ENCODE results near the gene NSUN4. TPM values are rescaled to one million over a fixed set of nuclear protein-coding genes. Genes with fewer than 3 reads are reported as not detected.

NSUN4 gene
- total RNA-seq, 1 donor from 2014 or later: 32.7 TPM

- Mint-ChIP-seq H3K36me3 (ENCODE audit: low read depth) (peaks cover 10% of the 10 kb centered on the region), H3K27ac (ENCODE audit: unreplicated experiment) (no peak overlapping the region), H3K4me1 (no peaks in the 10 kb centered on the region), H3K4me3 (no peak overlapping the region), H3K9me3 (no peaks in the 10 kb centered on the region), H3K27me3 (ENCODE audit: low read depth) (no peaks in the 10 kb centered on the region)
- DNase-seq (ENCODE audit: low read depth, low spot score): no peak
- no peak for TF ChIP-seq CTCF (conservative IDR thresholded peaks at IDR 0.05)
Measured at GRCh38 chr1:46369542-46370213, 29.1 kb downstream of the NSUN4 start.

GRCh38 chr1:46370214-46370633, 29.6 kb downstream of the NSUN4 start:
- Mint-ChIP-seq H3K4me1 (no peaks in the 10 kb centered on the region), H3K9me3 (no peaks in the 10 kb centered on the region), H3K4me3 (no peak overlapping the region), H3K27me3 (ENCODE audit: low read depth) (no peaks in the 10 kb centered on the region), H3K27ac (ENCODE audit: unreplicated experiment) (no peak overlapping the region), H3K36me3 (ENCODE audit: low read depth) (peaks cover 10% of the 10 kb centered on the region)
- DNase-seq (ENCODE audit: low read depth, low spot score): no peak
- no peak for TF ChIP-seq CTCF (conservative IDR thresholded peaks at IDR 0.05)

GRCh38 chr1:46372431-46372830, 31.8 kb downstream of the NSUN4 start:
- Mint-ChIP-seq H3K27me3 (ENCODE audit: low read depth) (no peaks in the 10 kb centered on the region), H3K4me3 (no peak overlapping the region), H3K36me3 (ENCODE audit: low read depth) (peaks cover 10% of the 10 kb centered on the region), H3K27ac (ENCODE audit: unreplicated experiment) (no peak overlapping the region), H3K4me1 (no peaks in the 10 kb centered on the region), H3K9me3 (no peaks in the 10 kb centered on the region)
- DNase-seq (ENCODE audit: low read depth, low spot score): no peak
- TF ChIP-seq CTCF (conservative IDR thresholded peaks at IDR 0.05): no peak

DNA sequence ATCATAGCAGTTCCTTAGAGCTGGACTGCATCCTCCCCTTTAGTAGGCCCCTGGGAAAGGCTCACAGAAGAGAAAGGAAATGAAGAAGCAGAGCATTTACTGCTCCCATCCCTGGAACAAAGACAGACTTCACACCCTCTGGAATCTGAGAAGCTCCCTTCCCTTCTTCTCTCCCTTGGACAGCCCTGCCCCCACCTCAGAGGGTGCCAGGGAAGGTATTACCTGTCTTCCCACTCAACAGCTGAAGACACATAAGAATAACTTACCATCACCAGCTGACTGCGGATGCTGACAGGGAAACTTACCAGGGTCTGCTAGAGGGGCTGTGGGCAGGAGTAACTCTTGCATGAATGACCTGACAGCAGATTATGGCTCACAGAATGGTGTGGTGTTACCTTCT, 39.4 kb downstream of the NSUN4 start:
- DNase-seq (ENCODE audit: low read depth, low spot score): no peak
- Mint-ChIP-seq H3K4me1 (no peaks in the 10 kb centered on the region), H3K27ac (ENCODE audit: unreplicated experiment) (no peak overlapping the region), H3K4me3 (no peak overlapping the region), H3K27me3 (ENCODE audit: low read depth) (no peaks in the 10 kb centered on the region), H3K9me3 (peaks cover 4% of the 10 kb centered on the region), H3K36me3 (ENCODE audit: low read depth) (peaks cover 4% of the 10 kb centered on the region)
- no peak for TF ChIP-seq CTCF (conservative IDR thresholded peaks at IDR 0.05)

- H3K27ac Mint-ChIP-seq (ENCODE audit: unreplicated experiment): no peak overlapping the region
- H3K9me3 Mint-ChIP-seq: peaks cover 5% of the 10 kb centered on the region
- no peaks in the 10 kb centered on the region for H3K4me1 Mint-ChIP-seq
- no peaks in the 10 kb centered on the region for H3K27me3 Mint-ChIP-seq (ENCODE audit: low read depth)
- DNase-seq (ENCODE audit: low read depth, low spot score): no peak
- TF ChIP-seq CTCF (conservative IDR thresholded peaks at IDR 0.05): no peak
- H3K36me3 Mint-ChIP-seq (ENCODE audit: low read depth): peaks cover 4% of the 10 kb centered on the region
- no peak overlapping the region for H3K4me3 Mint-ChIP-seq
Measured at GRCh38 chr1:46380508-46380907, 39.9 kb downstream of the NSUN4 start.

Measured in neural crest cell (in vitro differentiated cells).